Stimulated activated CD4-positive, alpha-beta T cell treated with anti-CD3 and anti-CD28 coated beads, Interleukin-4, amount 100 ng/mL, for 48 hours (primary cell): ENCODE data around the gene THADA.
"Not testable (repeated sequence)": the region's sequence is repeated elsewhere in the genome, so short reads cannot be mapped to it uniquely, and the experiment has no call there.

Experiments
- DNase-seq, 2 donors: peaks; one replicate each; pipeline ENCODE4 v3.0.0-alpha.2; 2020; ENCODE audit warnings: low read depth in 2 of 2

Gene THADA

GRCh38 chr2:43462866-43463641, 132.8 kb downstream of the THADA start:
- DNase-seq, result no peak

GRCh38 chr2:43461453-43462073, 134.3 kb downstream of the THADA start:
- no peak for DNase-seq

GRCh38 chr2:43460611-43461365, 135.1 kb downstream of the THADA start:
- no peak for DNase-seq

- no peak for DNase-seq
Measured at GRCh38 chr2:43460174-43460546, 135.7 kb downstream of the THADA start.

- DNase-seq, result no peak
Measured at GRCh38 chr2:43459446-43460173, 136.2 kb downstream of the THADA start.

GRCh38 chr2:43458014-43458628, 137.7 kb downstream of the THADA start:
- DNase-seq, result no peak

- DNase-seq, result no peak
Measured at GRCh38 chr2:43455731-43456642, 139.9 kb downstream of the THADA start.

- no peak for DNase-seq
Measured at GRCh38 chr2:43455296-43455695, 140.5 kb downstream of the THADA start.

- DNase-seq, result no peak
Measured at GRCh38 chr2:43454791-43455190, 141.0 kb downstream of the THADA start.

- no peak for DNase-seq
Measured at GRCh38 chr2:43453179-43454170, 142.4 kb downstream of the THADA start.

GRCh38 chr2:43452318-43452731, 143.5 kb downstream of the THADA start:
- no peak for DNase-seq

- DNase-seq, result no peak
Measured at GRCh38 chr2:43450617-43451016, 145.2 kb downstream of the THADA start.

- DNase-seq, result no peak
Measured at GRCh38 chr2:43448822-43449110, 147.1 kb downstream of the THADA start.

GRCh38 chr2:43448011-43448821, 147.6 kb downstream of the THADA start:
- no peak for DNase-seq

GRCh38 chr2:43446755-43447154, 149.1 kb downstream of the THADA start:
- not testable (repeated sequence) for DNase-seq

GRCh38 chr2:43445781-43446180, 150.1 kb downstream of the THADA start:
- no peak for DNase-seq

GRCh38 chr2:43444989-43445645, 150.7 kb downstream of the THADA start:
- no peak for DNase-seq

- no peak for DNase-seq
Measured at GRCh38 chr2:43443282-43443681, 152.6 kb downstream of the THADA start.
